Bronchial epithelial cell (primary cell): ENCODE results near the gene SUSD5. TPM values are rescaled to one million over a fixed set of nuclear protein-coding genes. Genes with fewer than 3 reads are reported as not detected.

ENCODE experiments used
- DNase-seq: peaks from one replicate; pipeline ENCODE4 v3.0.0-alpha.2; 2010; ENCODE audit warnings: low read depth
- FAIRE-seq: peaks from 2 replicates; lab custom pipeline; 2011; peaks lifted over from hg19 to GRCh38; lab: Jason Lieb, UNC
- H3K27me3 ChIP-seq: 2 replicates; pipeline ENCODE4 v1.5.1; 2011; ENCODE audit warnings: low read length; ENCODE audit not compliant: control insufficient read depth, insufficient read depth
- H3K36me3 ChIP-seq: 2 replicates; pipeline ENCODE4 v1.5.1; 2011; ENCODE audit warnings: low read length; ENCODE audit not compliant: control insufficient read depth, insufficient read depth
- H3K4me3 ChIP-seq: 2 replicates; pipeline ENCODE4 v1.5.1; 2011; ENCODE audit warnings: mild to moderate bottlenecking, low read depth, low read length, control low read depth
- CTCF ChIP-seq: IDR thresholded peaks from 2 replicates; pipeline ENCODE4 v1.5.1; 2011; ENCODE audit warnings: mild to moderate bottlenecking, moderate library complexity, low read length, control low read depth, inconsistent platforms; ENCODE audit not compliant: insufficient read depth, severe bottlenecking
- total RNA-seq: library from RNA; depleted of rRNA; stranded (reverse); fragments of >200 nt; gene quantifications from 2 replicates; pipeline ENCODE4 v1.2.1, GENCODE V29; 2014

Gene SUSD5
- total RNA-seq, 1 donor from 2014 or later = not detected

GRCh38 chr3:33159981-33160380 lies 58.6 kb downstream of the SUSD5 start:
- FAIRE-seq (no peak), DNase-seq (peak; percentile 34)
- H3K36me3 ChIP-seq = no peaks in the 10 kb centered on the region
- H3K27me3 ChIP-seq = no peaks in the 10 kb centered on the region
- TF ChIP-seq CTCF = no peak
- no peak overlapping the region for H3K4me3 ChIP-seq

GRCh38 chr3:33159234-33159633 lies 59.4 kb downstream of the SUSD5 start:
- FAIRE-seq = no peak

GRCh38 chr3:33155301-33155700 lies 63.3 kb downstream of the SUSD5 start:
- FAIRE-seq (no peak), DNase-seq (no peak)
- Histone ChIP-seq H3K36me3 (no peaks in the 10 kb centered on the region), H3K27me3 (no peaks in the 10 kb centered on the region), H3K4me3 (no peak overlapping the region)
- TF ChIP-seq CTCF = no peak

More at GRCh38 chr3:33159234-33159633, 59.4 kb downstream of the SUSD5 start:
- no peak for DNase-seq
- H3K4me3 ChIP-seq = no peak overlapping the region
- H3K27me3 ChIP-seq = no peaks in the 10 kb centered on the region
- no peaks in the 10 kb centered on the region for H3K36me3 ChIP-seq
- no peak for TF ChIP-seq CTCF

- DNase-seq (no peak), FAIRE-seq (no peak)
- Histone ChIP-seq H3K4me3 (no peak overlapping the region), H3K27me3 (no peaks in the 10 kb centered on the region), H3K36me3 (no peaks in the 10 kb centered on the region)
- no peak for TF ChIP-seq CTCF
These were observed 64.8 kb downstream of the SUSD5 start for GRCh38 chr3:33153782-33154181.

- DNase-seq = peak; percentile 25
- Histone ChIP-seq H3K36me3 (no peaks in the 10 kb centered on the region), H3K27me3 (no peaks in the 10 kb centered on the region), H3K4me3 (no peak overlapping the region)
- TF ChIP-seq CTCF = no peak
- FAIRE-seq = no peak
These were observed 65.9 kb downstream of the SUSD5 start for GRCh38 chr3:33152363-33153360.

GRCh38 chr3:33149342-33149741 lies 69.3 kb downstream of the SUSD5 start:
- FAIRE-seq = no peak
- no peaks in the 10 kb centered on the region for H3K27me3 ChIP-seq
- H3K36me3 ChIP-seq = no peaks in the 10 kb centered on the region
- no peak overlapping the region for H3K4me3 ChIP-seq
- DNase-seq = no peak
- TF ChIP-seq CTCF = no peak
